UCSD-AML1 (cell line): ENCODE results near the gene TGFA.

ENCODE experiments used
- DNase-seq: peaks from one replicate; lab custom pipeline; 2025; ENCODE audit not compliant: unreplicated experiment; lab: John Stamatoyannopoulos, UW

The TGFA gene

GRCh38 chr2:70498528-70498927, 55.1 kb downstream of the TGFA start:
- DNase-seq = no peak

- DNase-seq = no peak
These were observed 55.6 kb downstream of the TGFA start for GRCh38 chr2:70498054-70498453.

- DNase-seq = no peak
These were observed 56.8 kb downstream of the TGFA start for GRCh38 chr2:70496819-70497218.

- no peak for DNase-seq
These were observed 59.2 kb downstream of the TGFA start for GRCh38 chr2:70494293-70494886.

GRCh38 chr2:70490381-70490780, 63.2 kb downstream of the TGFA start:
- no peak for DNase-seq

GRCh38 chr2:70489165-70489564, 64.5 kb downstream of the TGFA start:
- no peak for DNase-seq

- no peak for DNase-seq
These were observed 69.5 kb downstream of the TGFA start for GRCh38 chr2:70484086-70484485.

GRCh38 chr2:70482401-70482800, 71.2 kb downstream of the TGFA start:
- no peak for DNase-seq

GRCh38 chr2:70480468-70480867, 73.2 kb downstream of the TGFA start:
- no peak for DNase-seq

GRCh38 chr2:70479816-70480215, 73.8 kb downstream of the TGFA start:
- DNase-seq = no peak

- DNase-seq = no peak
These were observed 76.2 kb downstream of the TGFA start for GRCh38 chr2:70477441-70477844.

GRCh38 chr2:70475266-70475665, 78.4 kb downstream of the TGFA start:
- no peak for DNase-seq

GRCh38 chr2:70474256-70474848, 79.3 kb downstream of the TGFA start:
- DNase-seq = no peak

- DNase-seq = no peak
These were observed 80.4 kb downstream of the TGFA start for GRCh38 chr2:70473101-70473722.

GRCh38 chr2:70472221-70472890, 81.3 kb downstream of the TGFA start:
- no peak for DNase-seq

GRCh38 chr2:70471129-70471528, 82.5 kb downstream of the TGFA start:
- DNase-seq = no peak

GRCh38 chr2:70469961-70470360, 83.7 kb downstream of the TGFA start:
- no peak for DNase-seq

GRCh38 chr2:70469435-70469834, 84.2 kb downstream of the TGFA start:
- DNase-seq = no peak

GRCh38 chr2:70468878-70469277, 84.7 kb downstream of the TGFA start:
- no peak for DNase-seq

- no peak for DNase-seq
These were observed 85.5 kb downstream of the TGFA start for GRCh38 chr2:70467831-70468779.

GRCh38 chr2:70467237-70467636, 86.4 kb downstream of the TGFA start:
- no peak for DNase-seq
